Measurements from ENCODE around the gene PTPN6. TPM values are rescaled to one million over a fixed set of nuclear protein-coding genes. Genes with fewer than 3 reads are reported as not detected.
A peak's percentile ranks its signal among the peaks of the same experiment; 100 is the strongest.

Gene PTPN6
- total and polyA plus RNA-seq, 9 of the 15 experiments (the other 6 are each of a cell fraction or from before 2014, with no cell fraction given) = 1.5 to 5.1 (median 3.9) TPM

DNA sequence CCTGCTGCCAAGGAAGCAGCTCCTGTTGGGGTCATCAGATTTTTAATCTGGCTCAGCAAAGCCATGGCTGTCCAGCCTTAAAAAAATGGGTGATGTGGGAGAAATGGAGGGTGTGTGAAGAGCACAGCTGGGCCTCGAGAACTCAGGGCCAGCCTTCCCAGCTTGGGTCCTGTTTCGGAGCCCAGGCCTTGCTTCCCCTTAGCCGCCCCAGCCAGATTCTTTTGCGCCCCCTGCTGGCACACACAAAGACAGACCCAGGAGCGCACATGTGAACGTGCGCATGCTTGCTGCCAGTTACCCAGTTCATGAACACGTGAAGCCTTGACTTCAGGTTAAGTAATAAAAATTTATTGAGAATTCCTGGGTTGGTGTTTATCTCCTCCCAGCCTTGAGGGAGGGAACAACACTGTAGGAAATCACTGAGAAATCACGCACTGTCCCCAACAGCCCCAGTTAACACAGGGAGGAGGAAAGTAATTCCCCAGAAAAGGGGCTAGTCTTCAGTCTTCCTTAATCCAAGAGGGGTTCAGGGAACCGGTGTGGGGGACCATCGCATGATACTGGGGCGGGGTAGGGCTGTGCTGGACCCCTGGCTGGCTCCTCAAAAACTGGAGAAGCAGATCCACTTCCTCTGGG is 14.0 kb downstream of the PTPN6 start (continued):
- TF ChIP-seq, protein P1, sequence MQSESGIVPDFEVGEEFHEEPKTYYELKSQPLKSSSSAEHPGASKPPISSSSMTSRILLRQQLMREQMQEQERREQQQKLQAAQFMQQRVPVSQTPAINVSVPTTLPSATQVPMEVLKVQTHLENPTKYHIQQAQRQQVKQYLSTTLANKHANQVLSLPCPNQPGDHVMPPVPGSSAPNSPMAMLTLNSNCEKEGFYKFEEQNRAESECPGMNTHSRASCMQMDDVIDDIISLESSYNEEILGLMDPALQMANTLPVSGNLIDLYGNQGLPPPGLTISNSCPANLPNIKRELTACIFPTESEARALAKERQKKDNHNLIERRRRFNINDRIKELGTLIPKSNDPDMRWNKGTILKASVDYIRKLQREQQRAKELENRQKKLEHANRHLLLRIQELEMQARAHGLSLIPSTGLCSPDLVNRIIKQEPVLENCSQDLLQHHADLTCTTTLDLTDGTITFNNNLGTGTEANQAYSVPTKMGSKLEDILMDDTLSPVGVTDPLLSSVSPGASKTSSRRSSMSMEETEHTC (IDR thresholded peaks at IDR 0.05) = no peak
- TF ChIP-seq, protein P2, sequence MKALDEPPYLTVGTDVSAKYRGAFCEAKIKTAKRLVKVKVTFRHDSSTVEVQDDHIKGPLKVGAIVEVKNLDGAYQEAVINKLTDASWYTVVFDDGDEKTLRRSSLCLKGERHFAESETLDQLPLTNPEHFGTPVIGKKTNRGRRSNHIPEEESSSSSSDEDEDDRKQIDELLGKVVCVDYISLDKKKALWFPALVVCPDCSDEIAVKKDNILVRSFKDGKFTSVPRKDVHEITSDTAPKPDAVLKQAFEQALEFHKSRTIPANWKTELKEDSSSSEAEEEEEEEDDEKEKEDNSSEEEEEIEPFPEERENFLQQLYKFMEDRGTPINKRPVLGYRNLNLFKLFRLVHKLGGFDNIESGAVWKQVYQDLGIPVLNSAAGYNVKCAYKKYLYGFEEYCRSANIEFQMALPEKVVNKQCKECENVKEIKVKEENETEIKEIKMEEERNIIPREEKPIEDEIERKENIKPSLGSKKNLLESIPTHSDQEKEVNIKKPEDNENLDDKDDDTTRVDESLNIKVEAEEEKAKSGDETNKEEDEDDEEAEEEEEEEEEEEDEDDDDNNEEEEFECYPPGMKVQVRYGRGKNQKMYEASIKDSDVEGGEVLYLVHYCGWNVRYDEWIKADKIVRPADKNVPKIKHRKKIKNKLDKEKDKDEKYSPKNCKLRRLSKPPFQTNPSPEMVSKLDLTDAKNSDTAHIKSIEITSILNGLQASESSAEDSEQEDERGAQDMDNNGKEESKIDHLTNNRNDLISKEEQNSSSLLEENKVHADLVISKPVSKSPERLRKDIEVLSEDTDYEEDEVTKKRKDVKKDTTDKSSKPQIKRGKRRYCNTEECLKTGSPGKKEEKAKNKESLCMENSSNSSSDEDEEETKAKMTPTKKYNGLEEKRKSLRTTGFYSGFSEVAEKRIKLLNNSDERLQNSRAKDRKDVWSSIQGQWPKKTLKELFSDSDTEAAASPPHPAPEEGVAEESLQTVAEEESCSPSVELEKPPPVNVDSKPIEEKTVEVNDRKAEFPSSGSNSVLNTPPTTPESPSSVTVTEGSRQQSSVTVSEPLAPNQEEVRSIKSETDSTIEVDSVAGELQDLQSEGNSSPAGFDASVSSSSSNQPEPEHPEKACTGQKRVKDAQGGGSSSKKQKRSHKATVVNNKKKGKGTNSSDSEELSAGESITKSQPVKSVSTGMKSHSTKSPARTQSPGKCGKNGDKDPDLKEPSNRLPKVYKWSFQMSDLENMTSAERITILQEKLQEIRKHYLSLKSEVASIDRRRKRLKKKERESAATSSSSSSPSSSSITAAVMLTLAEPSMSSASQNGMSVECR (CRISPR knock-in tag; IDR thresholded peaks at IDR 0.05) = 0 out of 2 replicates have a peak, but pooled peaks have one; percentile 32
- TF ChIP-seq, protein P3, sequence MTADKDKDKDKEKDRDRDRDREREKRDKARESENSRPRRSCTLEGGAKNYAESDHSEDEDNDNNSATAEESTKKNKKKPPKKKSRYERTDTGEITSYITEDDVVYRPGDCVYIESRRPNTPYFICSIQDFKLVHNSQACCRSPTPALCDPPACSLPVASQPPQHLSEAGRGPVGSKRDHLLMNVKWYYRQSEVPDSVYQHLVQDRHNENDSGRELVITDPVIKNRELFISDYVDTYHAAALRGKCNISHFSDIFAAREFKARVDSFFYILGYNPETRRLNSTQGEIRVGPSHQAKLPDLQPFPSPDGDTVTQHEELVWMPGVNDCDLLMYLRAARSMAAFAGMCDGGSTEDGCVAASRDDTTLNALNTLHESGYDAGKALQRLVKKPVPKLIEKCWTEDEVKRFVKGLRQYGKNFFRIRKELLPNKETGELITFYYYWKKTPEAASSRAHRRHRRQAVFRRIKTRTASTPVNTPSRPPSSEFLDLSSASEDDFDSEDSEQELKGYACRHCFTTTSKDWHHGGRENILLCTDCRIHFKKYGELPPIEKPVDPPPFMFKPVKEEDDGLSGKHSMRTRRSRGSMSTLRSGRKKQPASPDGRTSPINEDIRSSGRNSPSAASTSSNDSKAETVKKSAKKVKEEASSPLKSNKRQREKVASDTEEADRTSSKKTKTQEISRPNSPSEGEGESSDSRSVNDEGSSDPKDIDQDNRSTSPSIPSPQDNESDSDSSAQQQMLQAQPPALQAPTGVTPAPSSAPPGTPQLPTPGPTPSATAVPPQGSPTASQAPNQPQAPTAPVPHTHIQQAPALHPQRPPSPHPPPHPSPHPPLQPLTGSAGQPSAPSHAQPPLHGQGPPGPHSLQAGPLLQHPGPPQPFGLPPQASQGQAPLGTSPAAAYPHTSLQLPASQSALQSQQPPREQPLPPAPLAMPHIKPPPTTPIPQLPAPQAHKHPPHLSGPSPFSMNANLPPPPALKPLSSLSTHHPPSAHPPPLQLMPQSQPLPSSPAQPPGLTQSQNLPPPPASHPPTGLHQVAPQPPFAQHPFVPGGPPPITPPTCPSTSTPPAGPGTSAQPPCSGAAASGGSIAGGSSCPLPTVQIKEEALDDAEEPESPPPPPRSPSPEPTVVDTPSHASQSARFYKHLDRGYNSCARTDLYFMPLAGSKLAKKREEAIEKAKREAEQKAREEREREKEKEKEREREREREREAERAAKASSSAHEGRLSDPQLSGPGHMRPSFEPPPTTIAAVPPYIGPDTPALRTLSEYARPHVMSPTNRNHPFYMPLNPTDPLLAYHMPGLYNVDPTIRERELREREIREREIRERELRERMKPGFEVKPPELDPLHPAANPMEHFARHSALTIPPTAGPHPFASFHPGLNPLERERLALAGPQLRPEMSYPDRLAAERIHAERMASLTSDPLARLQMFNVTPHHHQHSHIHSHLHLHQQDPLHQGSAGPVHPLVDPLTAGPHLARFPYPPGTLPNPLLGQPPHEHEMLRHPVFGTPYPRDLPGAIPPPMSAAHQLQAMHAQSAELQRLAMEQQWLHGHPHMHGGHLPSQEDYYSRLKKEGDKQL (CRISPR knock-in tag; IDR thresholded peaks at IDR 0.05; ENCODE audit: borderline replicate concordance) = no peak
- TF ChIP-seq POLR2B (IDR thresholded peaks at IDR 0.05; ENCODE audit: low read depth, partially characterized antibody) (peak; percentile 25), ZNF584 (CRISPR knock-in tag; IDR thresholded peaks at IDR 0.05; ENCODE audit: low read depth) (no peak), ARHGAP35 (IDR thresholded peaks at IDR 0.05; ENCODE audit: partially characterized antibody) (no peak), JUNB (CRISPR knock-in tag; conservative IDR thresholded peaks at IDR 0.05) (no peak), SMC3 (conservative IDR thresholded peaks at IDR 0.05; ENCODE audit: insufficient read depth, low read depth, low read length) (peak; percentile 71), ZNF12 (CRISPR knock-in tag; IDR thresholded peaks at IDR 0.05) (no peak)
- TF ChIP-seq, protein P4, sequence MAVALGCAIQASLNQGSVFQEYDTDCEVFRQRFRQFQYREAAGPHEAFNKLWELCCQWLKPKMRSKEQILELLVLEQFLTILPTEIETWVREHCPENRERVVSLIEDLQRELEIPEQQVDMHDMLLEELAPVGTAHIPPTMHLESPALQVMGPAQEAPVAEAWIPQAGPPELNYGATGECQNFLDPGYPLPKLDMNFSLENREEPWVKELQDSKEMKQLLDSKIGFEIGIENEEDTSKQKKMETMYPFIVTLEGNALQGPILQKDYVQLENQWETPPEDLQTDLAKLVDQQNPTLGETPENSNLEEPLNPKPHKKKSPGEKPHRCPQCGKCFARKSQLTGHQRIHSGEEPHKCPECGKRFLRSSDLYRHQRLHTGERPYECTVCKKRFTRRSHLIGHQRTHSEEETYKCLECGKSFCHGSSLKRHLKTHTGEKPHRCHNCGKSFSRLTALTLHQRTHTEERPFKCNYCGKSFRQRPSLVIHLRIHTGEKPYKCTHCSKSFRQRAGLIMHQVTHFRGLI (CRISPR knock-in tag; IDR thresholded peaks at IDR 0.05) = no peak
- TF ChIP-seq, protein P5, sequence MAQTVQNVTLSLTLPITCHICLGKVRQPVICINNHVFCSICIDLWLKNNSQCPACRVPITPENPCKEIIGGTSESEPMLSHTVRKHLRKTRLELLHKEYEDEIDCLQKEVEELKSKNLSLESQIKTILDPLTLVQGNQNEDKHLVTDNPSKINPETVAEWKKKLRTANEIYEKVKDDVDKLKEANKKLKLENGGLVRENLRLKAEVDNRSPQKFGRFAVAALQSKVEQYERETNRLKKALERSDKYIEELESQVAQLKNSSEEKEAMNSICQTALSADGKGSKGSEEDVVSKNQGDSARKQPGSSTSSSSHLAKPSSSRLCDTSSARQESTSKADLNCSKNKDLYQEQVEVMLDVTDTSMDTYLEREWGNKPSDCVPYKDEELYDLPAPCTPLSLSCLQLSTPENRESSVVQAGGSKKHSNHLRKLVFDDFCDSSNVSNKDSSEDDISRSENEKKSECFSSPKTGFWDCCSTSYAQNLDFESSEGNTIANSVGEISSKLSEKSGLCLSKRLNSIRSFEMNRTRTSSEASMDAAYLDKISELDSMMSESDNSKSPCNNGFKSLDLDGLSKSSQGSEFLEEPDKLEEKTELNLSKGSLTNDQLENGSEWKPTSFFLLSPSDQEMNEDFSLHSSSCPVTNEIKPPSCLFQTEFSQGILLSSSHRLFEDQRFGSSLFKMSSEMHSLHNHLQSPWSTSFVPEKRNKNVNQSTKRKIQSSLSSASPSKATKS (CRISPR knock-in tag; IDR thresholded peaks at IDR 0.05) = no peak

All from K562 (cell line).